NB4 (cell line): ENCODE results near the gene TMEM80.
A peak's percentile ranks its signal among the peaks of the same experiment; 100 is the strongest.

Experiments used
- POLR2A ChIP-seq: IDR thresholded peaks from 2 replicates; pipeline ENCODE4 v1.6.1; 2011; ENCODE audit warnings: mild to moderate bottlenecking; ENCODE audit not compliant: insufficient read length; ENCODE audit errors: extremely low read depth
- TF ChIP-seq, protein P1 (sequence below): IDR thresholded peaks from one replicate; pipeline ENCODE4 v1.5.1; 2012; ENCODE audit warnings: low read depth, low read length
- TF ChIP-seq, protein P2 (sequence below): IDR thresholded peaks from 2 replicates; pipeline ENCODE4 v1.6.1; 2011; ENCODE audit warnings: low read depth, low read length

GRCh38 chr11:727859-728748 is 32.5 kb downstream of the TMEM80 start:
- TF ChIP-seq, protein P1, sequence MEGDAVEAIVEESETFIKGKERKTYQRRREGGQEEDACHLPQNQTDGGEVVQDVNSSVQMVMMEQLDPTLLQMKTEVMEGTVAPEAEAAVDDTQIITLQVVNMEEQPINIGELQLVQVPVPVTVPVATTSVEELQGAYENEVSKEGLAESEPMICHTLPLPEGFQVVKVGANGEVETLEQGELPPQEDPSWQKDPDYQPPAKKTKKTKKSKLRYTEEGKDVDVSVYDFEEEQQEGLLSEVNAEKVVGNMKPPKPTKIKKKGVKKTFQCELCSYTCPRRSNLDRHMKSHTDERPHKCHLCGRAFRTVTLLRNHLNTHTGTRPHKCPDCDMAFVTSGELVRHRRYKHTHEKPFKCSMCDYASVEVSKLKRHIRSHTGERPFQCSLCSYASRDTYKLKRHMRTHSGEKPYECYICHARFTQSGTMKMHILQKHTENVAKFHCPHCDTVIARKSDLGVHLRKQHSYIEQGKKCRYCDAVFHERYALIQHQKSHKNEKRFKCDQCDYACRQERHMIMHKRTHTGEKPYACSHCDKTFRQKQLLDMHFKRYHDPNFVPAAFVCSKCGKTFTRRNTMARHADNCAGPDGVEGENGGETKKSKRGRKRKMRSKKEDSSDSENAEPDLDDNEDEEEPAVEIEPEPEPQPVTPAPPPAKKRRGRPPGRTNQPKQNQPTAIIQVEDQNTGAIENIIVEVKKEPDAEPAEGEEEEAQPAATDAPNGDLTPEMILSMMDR = peak; percentile 96
- no peak for TF ChIP-seq POLR2A
- TF ChIP-seq, protein P2, sequence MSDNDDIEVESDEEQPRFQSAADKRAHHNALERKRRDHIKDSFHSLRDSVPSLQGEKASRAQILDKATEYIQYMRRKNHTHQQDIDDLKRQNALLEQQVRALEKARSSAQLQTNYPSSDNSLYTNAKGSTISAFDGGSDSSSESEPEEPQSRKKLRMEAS = peak; percentile 86
